Karpas-422 (cell line): ENCODE data around the gene LRRC4. TPM values are rescaled to one million over a fixed set of nuclear protein-coding genes. Genes with fewer than 3 reads are reported as not detected.

Experiments
- DNase-seq: peaks from one replicate; pipeline ENCODE4 v3.0.0-alpha.2; 2015
- H2AFZ ChIP-seq: fragments of 200-600 bp; sonication (generic); 2 replicates; pipeline ENCODE4 v1.6.1; 2014; ENCODE audit warnings: antibody characterized with exemption, low read length, mixed read lengths
- H3K27ac ChIP-seq: fragments of 200-600 bp; sonication (generic); 2 replicates; pipeline ENCODE4 v1.5.1; 2014; ENCODE audit warnings: mild to moderate bottlenecking, low read length, moderate library complexity
- H3K27me3 ChIP-seq: fragments of 200-600 bp; sonication (generic); 2 replicates; pipeline ENCODE4 v1.6.1; 2014; ENCODE audit warnings: low read length, mixed read lengths
- H3K36me3 ChIP-seq: fragments of 200-600 bp; sonication (generic); 2 replicates; pipeline ENCODE4 v1.6.1; 2014; ENCODE audit warnings: low read length, mixed read lengths; ENCODE audit not compliant: insufficient read depth
- H3K4me1 ChIP-seq: fragments of 200-600 bp; sonication (generic); 2 replicates; pipeline ENCODE4 v1.6.1; 2014; ENCODE audit warnings: mild to moderate bottlenecking, low read length, mixed read lengths
- H3K4me2 ChIP-seq: fragments of 200-600 bp; sonication (generic); 2 replicates; pipeline ENCODE4 v1.6.1; 2014; ENCODE audit warnings: low read length, low read depth, mild to moderate bottlenecking; ENCODE audit not compliant: poor library complexity, severe bottlenecking
- H3K4me3 ChIP-seq: fragments of 200-600 bp; sonication (generic); 2 replicates; pipeline ENCODE4 v1.5.1; 2014; ENCODE audit warnings: mild to moderate bottlenecking, antibody characterized with exemption, low read length, mixed read lengths
- H3K79me2 ChIP-seq: fragments of 200-600 bp; sonication (generic); 2 replicates; pipeline ENCODE4 v1.6.1; 2014; ENCODE audit warnings: mild to moderate bottlenecking, low read length, mixed read lengths
- H3K9ac ChIP-seq: fragments of 200-600 bp; sonication (generic); 2 replicates; pipeline ENCODE4 v1.6.0; 2014; ENCODE audit warnings: low read length
- H3K9me2 ChIP-seq: fragments of 200-600 bp; sonication (generic), shearing (Covaris generic); replicated peaks from 2 replicates; pipeline ENCODE4 v1.6.0; 2014; ENCODE audit warnings: mild to moderate bottlenecking, low read length, moderate library complexity; ENCODE audit not compliant: insufficient read depth
- H3K9me3 ChIP-seq: fragments of 300-700, 200-600 bp; sonication (generic); 2 replicates; pipeline ENCODE4 v1.6.1; 2014; ENCODE audit warnings: low read length, mixed read lengths
- H4K20me1 ChIP-seq: fragments of 200-600 bp; sonication (generic); 2 replicates; pipeline ENCODE4 v1.6.1; 2014; ENCODE audit warnings: mild to moderate bottlenecking, antibody characterized with exemption, low read length, low read depth; ENCODE audit not compliant: insufficient read depth
- total RNA-seq: library from RNA; depleted of rRNA; stranded (reverse); fragments of >200 nt; shearing (Covaris generic); gene quantifications from 2 replicates; pipeline ENCODE4 v1.2.3, GENCODE V29; 2014; ENCODE audit warnings: low replicate concordance

The LRRC4 gene
- total RNA-seq, 1 experiment from 2014 or later: 52.0 TPM

GRCh38 chr7:128025380-128025779 lies 5.9 kb downstream of the LRRC4 start:
- Histone ChIP-seq H4K20me1 (peaks cover 39% of the 10 kb centered on the region), H3K36me3 (peaks cover 32% of the 10 kb centered on the region), H3K9me2 (no peaks in the 10 kb centered on the region), H3K4me3 (peak overlapping the region; percentile 74), H3K9me3 (no peaks in the 10 kb centered on the region), H3K27me3 (no peaks in the 10 kb centered on the region), H2AFZ (no peak overlapping the region), H3K9ac (peak overlapping the region; percentile 67), H3K27ac (peak overlapping the region; percentile 87), H3K4me1 (peaks cover 98% of the 10 kb centered on the region), H3K79me2 (peaks cover 98% of the 10 kb centered on the region), H3K4me2 (peak overlapping the region; percentile 74)
- DNase-seq: no peak

- peak overlapping the region; percentile 74 for H3K4me2 ChIP-seq
- peaks cover 95% of the 10 kb centered on the region for H3K4me1 ChIP-seq
- H3K9me3 ChIP-seq: no peaks in the 10 kb centered on the region
- H3K27me3 ChIP-seq: no peaks in the 10 kb centered on the region
- H3K36me3 ChIP-seq: peaks cover 39% of the 10 kb centered on the region
- H3K9me2 ChIP-seq: no peaks in the 10 kb centered on the region
- DNase-seq: no peak
- no peak overlapping the region; the same call in 1 of the 2 replicates for H3K4me3 ChIP-seq
- H3K27ac ChIP-seq: peak overlapping the region; percentile 87
- no peak overlapping the region for H2AFZ ChIP-seq
- peaks cover 98% of the 10 kb centered on the region for H3K79me2 ChIP-seq
- H4K20me1 ChIP-seq: peaks cover 28% of the 10 kb centered on the region
- H3K9ac ChIP-seq: peak overlapping the region; percentile 67
These were observed 7.1 kb downstream of the LRRC4 start for GRCh38 chr7:128024151-128024550.

- H3K4me2 ChIP-seq: peak overlapping the region; percentile 18
- H3K9me2 ChIP-seq: no peaks in the 10 kb centered on the region
- H3K4me3 ChIP-seq: no peak overlapping the region
- H3K9me3 ChIP-seq: no peaks in the 10 kb centered on the region
- H3K27ac ChIP-seq: peak overlapping the region; percentile 87
- H2AFZ ChIP-seq: no peak overlapping the region
- peaks cover 36% of the 10 kb centered on the region for H3K36me3 ChIP-seq
- H4K20me1 ChIP-seq: peaks cover 27% of the 10 kb centered on the region
- H3K27me3 ChIP-seq: no peaks in the 10 kb centered on the region
- H3K4me1 ChIP-seq: peaks cover 95% of the 10 kb centered on the region
- no peak for DNase-seq
- H3K9ac ChIP-seq: peak overlapping the region; percentile 30; the same call in 1 of the 2 replicates
- H3K79me2 ChIP-seq: peaks cover 98% of the 10 kb centered on the region
These were observed 8.4 kb downstream of the LRRC4 start for GRCh38 chr7:128022631-128023532.

- no peaks in the 10 kb centered on the region for H3K9me2 ChIP-seq
- peak overlapping the region; percentile 66 for H3K27ac ChIP-seq
- H3K4me3 ChIP-seq: no peak overlapping the region
- no peaks in the 10 kb centered on the region for H3K27me3 ChIP-seq
- peaks cover 32% of the 10 kb centered on the region for H3K36me3 ChIP-seq
- H4K20me1 ChIP-seq: peaks cover 23% of the 10 kb centered on the region
- H3K9ac ChIP-seq: no peak overlapping the region
- no peak overlapping the region for H3K4me2 ChIP-seq
- no peak overlapping the region for H2AFZ ChIP-seq
- peaks cover 95% of the 10 kb centered on the region for H3K4me1 ChIP-seq
- peaks cover 98% of the 10 kb centered on the region for H3K79me2 ChIP-seq
- no peak for DNase-seq
- H3K9me3 ChIP-seq: no peaks in the 10 kb centered on the region
These were observed 9.9 kb downstream of the LRRC4 start for GRCh38 chr7:128021366-128021765.

- no peak overlapping the region for H3K9ac ChIP-seq
- no peak overlapping the region for H2AFZ ChIP-seq
- H3K79me2 ChIP-seq: peaks cover 98% of the 10 kb centered on the region
- H3K27me3 ChIP-seq: no peaks in the 10 kb centered on the region
- H3K36me3 ChIP-seq: peaks cover 32% of the 10 kb centered on the region
- H4K20me1 ChIP-seq: 0 out of 2 replicates have a peak, but pooled peaks cover 13% of the 10 kb centered on the region
- H3K9me2 ChIP-seq: no peaks in the 10 kb centered on the region
- H3K9me3 ChIP-seq: no peaks in the 10 kb centered on the region
- peak; percentile 71 for DNase-seq
- no peak overlapping the region for H3K4me3 ChIP-seq
- no peak overlapping the region for H3K4me2 ChIP-seq
- H3K4me1 ChIP-seq: peaks cover 92% of the 10 kb centered on the region
- H3K27ac ChIP-seq: peak overlapping the region; percentile 97
These were observed 11.1 kb downstream of the LRRC4 start for GRCh38 chr7:128020159-128020558.

- Histone ChIP-seq H4K20me1 (0 out of 2 replicates have a peak, but pooled peaks cover 13% of the 10 kb centered on the region), H3K79me2 (peaks cover 98% of the 10 kb centered on the region), H3K27ac (peak overlapping the region; percentile 97), H3K4me3 (no peak overlapping the region), H3K9ac (no peak overlapping the region; the same call in 1 of the 2 replicates), H2AFZ (no peak overlapping the region), H3K9me2 (no peaks in the 10 kb centered on the region), H3K4me2 (no peak overlapping the region), H3K4me1 (peaks cover 92% of the 10 kb centered on the region), H3K36me3 (peaks cover 33% of the 10 kb centered on the region), H3K27me3 (no peaks in the 10 kb centered on the region), H3K9me3 (no peaks in the 10 kb centered on the region)
- DNase-seq: no peak
These were observed 11.9 kb downstream of the LRRC4 start for GRCh38 chr7:128019288-128019687.

GRCh38 chr7:128017862-128018845 lies 13.1 kb downstream of the LRRC4 start:
- Histone ChIP-seq H3K27me3 (no peaks in the 10 kb centered on the region), H3K9me3 (no peaks in the 10 kb centered on the region), H3K4me3 (no peak overlapping the region), H3K9ac (peak overlapping the region; percentile 42; the same call in 1 of the 2 replicates), H4K20me1 (0 out of 2 replicates have a peak, but pooled peaks cover 13% of the 10 kb centered on the region), H2AFZ (no peak overlapping the region), H3K27ac (peak overlapping the region; percentile 97), H3K36me3 (peaks cover 24% of the 10 kb centered on the region), H3K4me1 (peaks cover 92% of the 10 kb centered on the region), H3K9me2 (no peaks in the 10 kb centered on the region), H3K79me2 (peaks cover 98% of the 10 kb centered on the region), H3K4me2 (peak overlapping the region; percentile 30)
- DNase-seq: no peak
